GM12891 (cell line): Measurements from ENCODE around the gene MST1.

ENCODE experiments used
- DNase-seq: peaks from one replicate; pipeline ENCODE4 v3.0.0; 2011; ENCODE audit warnings: low spot score; ENCODE audit not compliant: insufficient read length
- FAIRE-seq: peaks from 2 replicates; lab custom pipeline; 2011; peaks lifted over from hg19 to GRCh38; lab: Jason Lieb, UNC
- PAX5 ChIP-seq: IDR thresholded peaks from 2 replicates; pipeline ENCODE4 v1.6.1; 2011; ENCODE audit warnings: low read length, moderate library complexity, mild to moderate bottlenecking; ENCODE audit not compliant: insufficient read depth, severe bottlenecking
- POLR2A ChIP-seq: IDR thresholded peaks from 2 replicates; pipeline ENCODE4 v1.6.1; 2011; ENCODE audit warnings: low read depth, low read length, control low read depth
- POLR2AphosphoS5 ChIP-seq: IDR thresholded peaks from 2 replicates; pipeline ENCODE4 v1.6.1; 2011; ENCODE audit warnings: low read depth, low read length, control low read depth
- POU2F2 ChIP-seq: IDR thresholded peaks from 2 replicates; pipeline ENCODE4 v1.6.1; 2011; ENCODE audit warnings: low read depth, mild to moderate bottlenecking, control low read depth, low read length, moderate library complexity
- SPI1 ChIP-seq: IDR thresholded peaks from 2 replicates; pipeline ENCODE4 v1.6.1; 2011; ENCODE audit warnings: low read depth, low read length, control low read depth
- TAF1 ChIP-seq: IDR thresholded peaks from 2 replicates; pipeline ENCODE4 v1.6.1; 2011; ENCODE audit warnings: low read depth, low read length, control low read depth

MST1 gene

GRCh38 chr3:49713336-49714105, 24.2 kb upstream of the MST1 start:
- TF ChIP-seq SPI1 (no peak), POLR2AphosphoS5 (no peak), POLR2A (no peak), TAF1 (no peak), POU2F2 (no peak), PAX5 (no peak)
- no peak for FAIRE-seq
- no peak for DNase-seq

- no peak for DNase-seq
- FAIRE-seq: peak; percentile 77
- TF ChIP-seq POLR2AphosphoS5 (no peak), PAX5 (no peak), TAF1 (no peak), SPI1 (peak; percentile 58), POU2F2 (no peak)
Measured at GRCh38 chr3:49712631-49713317, 23.5 kb upstream of the MST1 start.

- no peak for TF ChIP-seq POU2F2
- TF ChIP-seq SPI1: no peak
- TF ChIP-seq POLR2A: no peak
- TF ChIP-seq TAF1: no peak
- no peak for TF ChIP-seq PAX5
- no peak for TF ChIP-seq POLR2AphosphoS5
- FAIRE-seq: no peak
- DNase-seq: no peak
Measured at GRCh38 chr3:49712166-49712565, 22.9 kb upstream of the MST1 start.

GRCh38 chr3:49711489-49711888, 22.2 kb upstream of the MST1 start:
- DNase-seq: no peak
- TF ChIP-seq POLR2A (no peak), POU2F2 (no peak), POLR2AphosphoS5 (no peak), SPI1 (no peak), PAX5 (no peak), TAF1 (no peak)
- FAIRE-seq: no peak

GRCh38 chr3:49709852-49710251, 20.6 kb upstream of the MST1 start:
- FAIRE-seq (no peak), DNase-seq (no peak)
- TF ChIP-seq POU2F2 (no peak), TAF1 (no peak), POLR2AphosphoS5 (no peak), POLR2A (no peak), PAX5 (no peak), SPI1 (no peak)

GRCh38 chr3:49707113-49707480, 17.8 kb upstream of the MST1 start:
- TF ChIP-seq SPI1 (no peak), POLR2A (no peak), PAX5 (no peak)
- FAIRE-seq (no peak), DNase-seq (no peak)

GRCh38 chr3:49706456-49707112, 17.3 kb upstream of the MST1 start:
- FAIRE-seq (no peak), DNase-seq (no peak)
- TF ChIP-seq SPI1 (no peak), TAF1 (no peak), POLR2AphosphoS5 (no peak), POLR2A (no peak), POU2F2 (no peak), PAX5 (no peak)

- FAIRE-seq (no peak), DNase-seq (no peak)
- no peak for TF ChIP-seq TAF1
- TF ChIP-seq PAX5: no peak
- no peak for TF ChIP-seq POU2F2
- no peak for TF ChIP-seq POLR2A
- no peak for TF ChIP-seq SPI1
- TF ChIP-seq POLR2AphosphoS5: no peak
Measured at GRCh38 chr3:49705390-49705960, 16.2 kb upstream of the MST1 start.

GRCh38 chr3:49704629-49705028, 15.4 kb upstream of the MST1 start:
- TF ChIP-seq PAX5: no peak
- TF ChIP-seq POLR2AphosphoS5: no peak
- no peak for TF ChIP-seq POLR2A
- no peak for TF ChIP-seq SPI1
- TF ChIP-seq TAF1: no peak
- TF ChIP-seq POU2F2: no peak
- DNase-seq (no peak), FAIRE-seq (no peak)
